Kidney epithelial cell (primary cell): ENCODE data around the gene DNAL1. TPM values are rescaled to one million over a fixed set of nuclear protein-coding genes. Genes with fewer than 3 reads are reported as not detected.

Experiments
- DNase-seq: peaks from one replicate; pipeline ENCODE4 v3.0.0-alpha.2; 2010; ENCODE audit warnings: low read depth
- H3K27me3 ChIP-seq: 2 replicates; pipeline ENCODE4 v1.6.0; 2011; ENCODE audit warnings: low read length; ENCODE audit not compliant: control insufficient read depth, insufficient read depth
- H3K36me3 ChIP-seq: 2 replicates; pipeline ENCODE4 v1.5.1; 2011; ENCODE audit warnings: low read length; ENCODE audit not compliant: control insufficient read depth, insufficient read depth
- H3K4me3 ChIP-seq: 2 replicates; pipeline ENCODE4 v1.5.1; 2011; ENCODE audit warnings: low read depth, mild to moderate bottlenecking, control low read depth, low read length
- CTCF ChIP-seq: IDR thresholded peaks from 2 replicates; pipeline ENCODE4 v1.5.1; 2011; ENCODE audit warnings: mild to moderate bottlenecking, moderate library complexity, low read length, control low read depth, inconsistent platforms; ENCODE audit not compliant: insufficient read depth, poor library complexity, severe bottlenecking
- total RNA-seq: library from RNA; depleted of rRNA; stranded (reverse); fragments of >200 nt; gene quantifications from 2 replicates; pipeline ENCODE4 v1.2.3, GENCODE V29; 2015

Gene DNAL1
- total RNA-seq, 1 donor from 2014 or later, result 19.3 TPM

DNA sequence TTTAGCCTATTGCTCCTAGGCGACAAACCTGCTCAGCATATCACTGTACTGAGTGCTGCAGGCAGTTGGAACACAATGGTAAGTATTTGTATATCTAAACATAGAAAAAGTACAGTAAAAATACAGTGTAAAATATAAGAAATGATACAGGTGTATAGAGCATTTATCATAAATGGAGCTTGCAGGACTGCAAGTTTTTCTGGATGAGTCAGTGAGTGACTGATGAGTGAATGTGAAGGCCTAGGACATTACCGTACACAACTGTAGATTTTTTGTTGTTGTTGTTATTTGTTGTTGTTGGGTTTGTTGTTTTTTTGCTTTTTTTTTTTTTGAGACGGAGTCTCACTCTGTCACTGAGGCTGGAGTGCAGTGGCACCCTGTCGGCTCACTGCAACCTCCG, 36.0 kb downstream of the DNAL1 start:
- no peaks in the 10 kb centered on the region for H3K36me3 ChIP-seq
- no peak for DNase-seq
- no peak for TF ChIP-seq CTCF
- H3K27me3 ChIP-seq, result no peaks in the 10 kb centered on the region
- H3K4me3 ChIP-seq, result no peak overlapping the region

DNA sequence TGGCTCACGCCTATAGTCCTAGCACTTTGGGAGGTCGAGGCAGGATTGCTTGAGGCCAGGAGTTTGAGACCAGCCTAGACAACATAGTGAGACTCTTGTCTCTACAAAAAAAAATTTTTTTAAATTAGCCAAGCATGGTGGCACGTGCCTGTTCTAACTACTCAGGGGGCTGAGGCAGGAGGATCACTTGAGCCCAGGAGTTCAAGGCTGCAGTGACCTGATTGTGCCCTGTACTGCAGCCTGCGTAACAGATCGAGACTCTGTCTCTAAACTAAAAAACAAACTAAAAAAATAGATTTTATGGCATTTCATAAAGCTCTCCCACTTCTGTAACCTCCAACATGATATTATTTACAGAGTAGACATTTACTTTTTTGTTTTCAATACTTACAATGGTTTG, 39.8 kb downstream of the DNAL1 start:
- TF ChIP-seq CTCF, result no peak
- Histone ChIP-seq H3K36me3 (no peaks in the 10 kb centered on the region), H3K4me3 (no peak overlapping the region), H3K27me3 (no peaks in the 10 kb centered on the region)
- DNase-seq, result no peak

- DNase-seq, result no peak
- TF ChIP-seq CTCF, result no peak
- Histone ChIP-seq H3K4me3 (no peak overlapping the region), H3K36me3 (no peaks in the 10 kb centered on the region), H3K27me3 (no peaks in the 10 kb centered on the region)
Observed at GRCh38 chr14:73685328-73685727, 40.5 kb downstream of the DNAL1 start.

DNA sequence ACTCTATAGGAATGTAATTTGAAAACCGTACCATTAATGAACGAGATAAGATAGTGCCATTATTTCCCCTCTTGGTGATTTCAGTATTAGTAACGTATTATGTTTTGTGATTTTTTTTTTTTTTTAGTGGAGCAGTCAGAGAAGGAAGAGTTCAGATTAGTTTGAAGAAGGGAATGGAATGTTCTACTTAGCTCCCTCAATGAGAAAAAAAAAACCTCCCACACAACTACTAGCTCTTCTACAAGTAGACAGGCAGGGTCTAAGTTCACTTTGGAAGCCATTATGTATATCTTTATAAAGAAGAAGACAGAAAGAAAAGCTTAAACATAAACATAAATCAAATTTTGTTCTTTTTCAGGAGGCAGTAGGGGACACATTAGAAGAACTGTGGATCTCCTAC, 42.1 kb downstream of the DNAL1 start:
- no peak for DNase-seq
- no peaks in the 10 kb centered on the region for H3K27me3 ChIP-seq
- no peak for TF ChIP-seq CTCF
- H3K36me3 ChIP-seq, result no peaks in the 10 kb centered on the region
- no peak overlapping the region for H3K4me3 ChIP-seq

GRCh38 chr14:73694083-73694482, 49.3 kb downstream of the DNAL1 start:
- no peaks in the 10 kb centered on the region for H3K36me3 ChIP-seq
- TF ChIP-seq CTCF, result no peak
- H3K4me3 ChIP-seq, result no peak overlapping the region
- H3K27me3 ChIP-seq, result no peaks in the 10 kb centered on the region
- no peak for DNase-seq

GRCh38 chr14:73695082-73695481, 50.3 kb downstream of the DNAL1 start:
- no peak for TF ChIP-seq CTCF

More at GRCh38 chr14:73695082-73695481, 50.3 kb downstream of the DNAL1 start:
- Histone ChIP-seq H3K36me3 (no peaks in the 10 kb centered on the region), H3K4me3 (no peak overlapping the region), H3K27me3 (no peaks in the 10 kb centered on the region)
- DNase-seq, result no peak
